Measurements from ENCODE around the gene FOLR1.

DNA sequence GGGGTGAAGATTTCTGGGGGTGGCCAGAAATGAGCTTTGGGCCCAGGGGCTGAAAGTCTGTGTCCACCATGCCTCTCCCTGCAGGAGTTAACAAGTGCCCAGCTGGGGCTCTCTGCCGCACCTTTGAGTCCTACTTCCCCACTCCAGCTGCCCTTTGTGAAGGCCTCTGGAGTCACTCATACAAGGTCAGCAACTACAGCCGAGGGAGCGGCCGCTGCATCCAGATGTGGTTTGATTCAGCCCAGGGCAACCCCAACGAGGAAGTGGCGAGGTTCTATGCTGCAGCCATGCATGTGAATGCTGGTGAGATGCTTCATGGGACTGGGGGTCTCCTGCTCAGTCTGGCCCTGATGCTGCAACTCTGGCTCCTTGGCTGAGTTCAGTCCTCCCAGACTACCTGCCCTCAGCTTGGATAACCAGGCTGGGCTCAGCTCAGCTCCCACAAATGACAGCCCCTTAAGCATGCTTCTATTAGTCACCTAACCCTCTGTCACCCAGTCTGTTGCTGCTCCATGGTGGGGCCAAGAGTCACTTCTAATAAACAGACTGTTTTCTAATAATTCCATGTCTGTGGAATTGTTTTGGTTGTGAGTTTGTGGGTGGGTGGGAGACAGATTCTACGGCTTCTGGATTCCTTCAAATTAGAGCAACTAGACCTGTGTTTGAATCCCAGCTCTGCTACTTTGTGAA lies 29.6 kb downstream of the FOLR1 start:
- TF ChIP-seq, protein P1, sequence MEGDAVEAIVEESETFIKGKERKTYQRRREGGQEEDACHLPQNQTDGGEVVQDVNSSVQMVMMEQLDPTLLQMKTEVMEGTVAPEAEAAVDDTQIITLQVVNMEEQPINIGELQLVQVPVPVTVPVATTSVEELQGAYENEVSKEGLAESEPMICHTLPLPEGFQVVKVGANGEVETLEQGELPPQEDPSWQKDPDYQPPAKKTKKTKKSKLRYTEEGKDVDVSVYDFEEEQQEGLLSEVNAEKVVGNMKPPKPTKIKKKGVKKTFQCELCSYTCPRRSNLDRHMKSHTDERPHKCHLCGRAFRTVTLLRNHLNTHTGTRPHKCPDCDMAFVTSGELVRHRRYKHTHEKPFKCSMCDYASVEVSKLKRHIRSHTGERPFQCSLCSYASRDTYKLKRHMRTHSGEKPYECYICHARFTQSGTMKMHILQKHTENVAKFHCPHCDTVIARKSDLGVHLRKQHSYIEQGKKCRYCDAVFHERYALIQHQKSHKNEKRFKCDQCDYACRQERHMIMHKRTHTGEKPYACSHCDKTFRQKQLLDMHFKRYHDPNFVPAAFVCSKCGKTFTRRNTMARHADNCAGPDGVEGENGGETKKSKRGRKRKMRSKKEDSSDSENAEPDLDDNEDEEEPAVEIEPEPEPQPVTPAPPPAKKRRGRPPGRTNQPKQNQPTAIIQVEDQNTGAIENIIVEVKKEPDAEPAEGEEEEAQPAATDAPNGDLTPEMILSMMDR (IDR thresholded peaks at IDR 0.05): no peak
- no peak for TF ChIP-seq POLR2A (IDR thresholded peaks at IDR 0.05)
